ENCODE data around the gene SRBD1. TPM values are rescaled to one million over a fixed set of nuclear protein-coding genes. Genes with fewer than 3 reads are reported as not detected.

SRBD1 gene
- total RNA-seq, 1 donor from 2014 or later = 19.3 TPM

DNA sequence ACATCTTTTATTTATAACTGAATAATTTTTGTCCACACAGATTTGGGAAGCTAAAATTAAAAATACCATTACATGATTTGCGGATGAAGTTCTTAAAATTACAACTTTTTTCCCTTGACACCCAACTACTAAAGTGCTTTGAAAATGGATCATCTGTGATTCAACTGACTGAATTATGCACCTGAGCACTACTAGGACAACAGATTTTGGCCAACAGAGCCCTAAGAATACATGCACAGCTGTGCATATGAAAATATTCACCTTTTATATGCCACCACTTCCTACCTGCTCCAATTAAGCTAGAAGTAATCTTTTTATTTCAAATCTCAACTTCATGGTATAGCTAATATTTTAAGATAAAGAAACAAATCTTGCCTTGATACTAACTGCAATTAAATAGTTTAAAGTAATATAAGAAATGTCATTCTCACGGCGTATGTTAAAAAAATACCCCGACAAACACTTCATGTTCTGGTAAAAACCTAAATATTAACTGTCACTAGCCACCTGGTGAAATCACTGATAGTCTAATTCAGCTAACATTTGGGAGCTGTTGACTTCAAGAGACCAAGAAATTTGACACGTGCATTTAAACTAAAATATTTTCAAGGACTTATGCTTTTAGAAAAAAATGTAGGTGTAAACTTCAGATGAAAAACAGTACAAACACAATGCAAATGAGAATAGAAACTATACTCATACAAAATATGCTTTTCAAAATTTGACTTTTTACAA lies 153.7 kb downstream of the SRBD1 start:
- no peak for DNase-seq (ENCODE audit: low spot score in 2 of 2, unreplicated experiment in 2 of 2)
- Mint-ChIP-seq H3K9me3 (no peaks in the 10 kb centered on the region), H3K27me3 (ENCODE audit: low read depth) (no peaks in the 10 kb centered on the region), H3K27ac (no peak overlapping the region), H3K4me3 (no peak overlapping the region), H3K4me1 (peaks cover 34% of the 10 kb centered on the region), H3K36me3 (peaks cover 5% of the 10 kb centered on the region)
- TF ChIP-seq, protein P1, sequence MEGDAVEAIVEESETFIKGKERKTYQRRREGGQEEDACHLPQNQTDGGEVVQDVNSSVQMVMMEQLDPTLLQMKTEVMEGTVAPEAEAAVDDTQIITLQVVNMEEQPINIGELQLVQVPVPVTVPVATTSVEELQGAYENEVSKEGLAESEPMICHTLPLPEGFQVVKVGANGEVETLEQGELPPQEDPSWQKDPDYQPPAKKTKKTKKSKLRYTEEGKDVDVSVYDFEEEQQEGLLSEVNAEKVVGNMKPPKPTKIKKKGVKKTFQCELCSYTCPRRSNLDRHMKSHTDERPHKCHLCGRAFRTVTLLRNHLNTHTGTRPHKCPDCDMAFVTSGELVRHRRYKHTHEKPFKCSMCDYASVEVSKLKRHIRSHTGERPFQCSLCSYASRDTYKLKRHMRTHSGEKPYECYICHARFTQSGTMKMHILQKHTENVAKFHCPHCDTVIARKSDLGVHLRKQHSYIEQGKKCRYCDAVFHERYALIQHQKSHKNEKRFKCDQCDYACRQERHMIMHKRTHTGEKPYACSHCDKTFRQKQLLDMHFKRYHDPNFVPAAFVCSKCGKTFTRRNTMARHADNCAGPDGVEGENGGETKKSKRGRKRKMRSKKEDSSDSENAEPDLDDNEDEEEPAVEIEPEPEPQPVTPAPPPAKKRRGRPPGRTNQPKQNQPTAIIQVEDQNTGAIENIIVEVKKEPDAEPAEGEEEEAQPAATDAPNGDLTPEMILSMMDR (IDR thresholded peaks at IDR 0.05; ENCODE audit: unreplicated experiment) = no peak

DNA sequence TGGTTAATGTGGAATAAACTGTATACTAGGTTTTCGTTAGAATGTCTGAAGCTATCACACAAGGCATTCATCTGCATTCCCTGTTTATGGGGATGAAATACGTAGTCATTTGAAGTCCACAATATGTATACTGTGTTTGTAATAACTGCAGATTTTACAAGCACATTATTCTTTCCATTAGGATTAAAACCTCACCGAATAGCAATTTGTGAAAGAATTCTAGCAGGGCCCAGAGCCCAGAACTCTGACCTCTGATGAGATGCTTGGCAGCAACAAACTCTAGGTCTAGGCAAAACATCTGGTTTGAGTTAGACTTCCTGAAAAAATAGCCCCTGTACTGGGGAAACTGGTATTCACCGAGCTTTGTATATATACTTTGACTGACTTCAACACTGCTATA lies 158.2 kb downstream of the SRBD1 start:
- no peaks in the 10 kb centered on the region for H3K9me3 Mint-ChIP-seq
- no peak overlapping the region for H3K27ac Mint-ChIP-seq
- no peaks in the 10 kb centered on the region for H3K27me3 Mint-ChIP-seq (ENCODE audit: low read depth)
- TF ChIP-seq, protein P1 (IDR thresholded peaks at IDR 0.05; ENCODE audit: unreplicated experiment) = no peak
- peaks cover 22% of the 10 kb centered on the region for H3K4me1 Mint-ChIP-seq
- DNase-seq (ENCODE audit: low spot score in 2 of 2, unreplicated experiment in 2 of 2) = no peak
- H3K4me3 Mint-ChIP-seq = no peak overlapping the region
- no peaks in the 10 kb centered on the region for H3K36me3 Mint-ChIP-seq

DNA sequence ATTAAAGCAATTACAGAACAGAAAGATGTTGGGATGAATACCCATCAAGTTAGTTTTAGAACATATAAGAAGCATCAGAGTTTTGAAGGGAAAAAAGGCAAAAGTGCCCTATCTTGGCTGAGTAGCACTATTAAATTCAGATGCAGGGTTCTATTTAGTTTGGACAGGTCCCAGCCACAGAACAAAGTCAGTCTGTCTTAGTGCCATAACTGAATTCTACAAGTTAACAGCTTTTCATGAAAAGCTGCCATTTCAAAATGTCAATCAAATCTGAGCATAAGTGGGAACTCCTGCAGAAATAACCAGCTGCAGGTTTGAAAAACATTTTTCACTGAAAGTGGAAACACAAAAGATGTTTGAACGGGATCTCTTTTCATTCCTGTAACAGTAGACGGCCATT lies 160.4 kb downstream of the SRBD1 start:
- DNase-seq (ENCODE audit: low spot score in 2 of 2, unreplicated experiment in 2 of 2) = no peak
- no peaks in the 10 kb centered on the region for H3K27me3 Mint-ChIP-seq (ENCODE audit: low read depth)
- TF ChIP-seq, protein P1 (IDR thresholded peaks at IDR 0.05; ENCODE audit: unreplicated experiment) = no peak
- H3K9me3 Mint-ChIP-seq = no peaks in the 10 kb centered on the region
- H3K4me1 Mint-ChIP-seq = peaks cover 17% of the 10 kb centered on the region
- no peaks in the 10 kb centered on the region for H3K36me3 Mint-ChIP-seq
- H3K27ac Mint-ChIP-seq = no peak overlapping the region
- no peak overlapping the region for H3K4me3 Mint-ChIP-seq

DNA sequence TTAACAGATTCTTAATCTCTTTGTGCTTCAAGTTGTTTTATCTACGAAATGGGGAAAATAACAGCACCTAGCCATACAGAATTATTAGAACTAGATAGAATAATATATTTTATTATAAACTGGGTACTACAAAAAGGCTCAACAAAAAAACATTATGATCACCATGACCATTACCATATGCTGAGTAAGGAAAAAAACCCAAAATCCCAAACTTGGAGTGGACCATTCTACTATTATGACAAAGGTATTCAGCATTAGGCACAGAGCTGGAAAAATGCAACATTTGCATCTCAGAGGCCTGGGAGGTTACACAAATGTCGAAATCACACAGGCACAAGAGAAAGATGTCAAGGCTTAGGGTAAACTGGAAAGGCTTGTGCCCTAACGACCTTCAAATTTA lies 162.8 kb downstream of the SRBD1 start:
- TF ChIP-seq, protein P1 (IDR thresholded peaks at IDR 0.05; ENCODE audit: unreplicated experiment) = no peak

GRCh38 chr2:45446016-45446415 lies 165.1 kb downstream of the SRBD1 start:
- H3K4me1 Mint-ChIP-seq = no peaks in the 10 kb centered on the region
- no peaks in the 10 kb centered on the region for H3K36me3 Mint-ChIP-seq
- H3K9me3 Mint-ChIP-seq = no peaks in the 10 kb centered on the region
- TF ChIP-seq, protein P1 (IDR thresholded peaks at IDR 0.05; ENCODE audit: unreplicated experiment) = no peak
- DNase-seq (ENCODE audit: low spot score in 2 of 2, unreplicated experiment in 2 of 2) = no peak
- H3K27ac Mint-ChIP-seq = no peak overlapping the region
- H3K27me3 Mint-ChIP-seq (ENCODE audit: low read depth) = no peaks in the 10 kb centered on the region
- no peak overlapping the region for H3K4me3 Mint-ChIP-seq

More for the DNA sequence above, 162.8 kb downstream of the SRBD1 start:
- no peak overlapping the region for H3K27ac Mint-ChIP-seq
- H3K4me3 Mint-ChIP-seq = no peak overlapping the region
- H3K9me3 Mint-ChIP-seq = no peaks in the 10 kb centered on the region
- no peaks in the 10 kb centered on the region for H3K36me3 Mint-ChIP-seq
- no peak for DNase-seq (ENCODE audit: low spot score in 2 of 2, unreplicated experiment in 2 of 2)
- no peaks in the 10 kb centered on the region for H3K27me3 Mint-ChIP-seq (ENCODE audit: low read depth)
- peaks cover 9% of the 10 kb centered on the region for H3K4me1 Mint-ChIP-seq

Data from mesothelial cell of epicardium (in vitro differentiated cells).